Measurements from ENCODE around the gene MTA1. TPM values are rescaled to one million over a fixed set of nuclear protein-coding genes. Genes with fewer than 3 reads are reported as not detected.

Gene MTA1
- total and polyA plus RNA-seq, 10 of the 15 experiments (the other 5 are each of a cell fraction or from before 2014, with no cell fraction given): 0.14 to 162 (median 30.6) TPM

- CTCF ChIA-PET: interaction anchor here (1.0 kb wide), 2 partner anchors 9 to 110 kb away, joined by 4 read pairs; no protein-coding TSS in a partner anchor
- RAD21 ChIA-PET (ENCODE audit: unreplicated experiment): no interaction called here
- intact Hi-C loops (cut with micrococcal nuclease; ENCODE audit: unreplicated experiment): no loop called here
- SMC1A ChIA-PET (ENCODE audit: uncharacterized antibody, unreplicated experiment): no interaction called here
- 88% methylated on average over 14 of the region's 14 CpGs for WGBS (ENCODE audit: insufficient coverage, insufficient replicate concordance, low lambda C conversion rate, missing lambda C conversion rate)
- in situ Hi-C loops (cut with MboI): no loop called here
- no peak overlapping the region for H3K4me3 ChIP-seq
- POLR2A ChIA-PET: no interaction called here
- H3K79me2 ChIP-seq (ENCODE audit: control insufficient read depth, insufficient read depth, low read length): no peaks in the 10 kb centered on the region
- no peaks in the 10 kb centered on the region for H3K9me3 ChIP-seq (replicated peaks; ENCODE audit: control insufficient read depth, insufficient read depth, low read length)
- TF ChIP-seq ZNF592 (IDR thresholded peaks at IDR 0.05) (no peak), RAD21 (IDR thresholded peaks at IDR 0.05; ENCODE audit: insufficient read depth, low read depth, low read length) (no peak), SUPT20H (IDR thresholded peaks at IDR 0.05; ENCODE audit: borderline replicate concordance, control insufficient read depth, low read depth, low read length) (no peak), NR2F1 (conservative IDR thresholded peaks at IDR 0.05) (no peak), IKZF1 (conservative IDR thresholded peaks at IDR 0.05) (no peak), SIX5 (IDR thresholded peaks at IDR 0.05; ENCODE audit: low read depth, low read length, severe bottlenecking) (no peak), IRF3 (IDR thresholded peaks at IDR 0.05) (no peak), RCOR1 (conservative IDR thresholded peaks at IDR 0.05; ENCODE audit: low read depth, low read length) (no peak), MAX (IDR thresholded peaks at IDR 0.05; ENCODE audit: low read depth, low read length) (no peak), BRCA1 (IDR thresholded peaks at IDR 0.05; ENCODE audit: low read depth, low read length) (no peak), CUX1 (IDR thresholded peaks at IDR 0.05; ENCODE audit: insufficient replicate concordance, low read depth, low read length) (no peak)
- H3K4me2 ChIP-seq (ENCODE audit: control insufficient read depth, insufficient read depth): no peak overlapping the region
- BruUV-seq (replicated peaks): no TSS peak
- H3K36me3 ChIP-seq (ENCODE audit: control insufficient read depth in 2 of 2, insufficient read depth in 2 of 2, low read length in 1 of 2): no peaks in the 10 kb centered on the region
- DNase-seq (ENCODE audit: low read depth, low spot score) (no peak), FAIRE-seq (no peak), ATAC-seq (no peak)
- no peaks in the 10 kb centered on the region; the same call in none of the 2 replicates for H3K4me1 ChIP-seq (ENCODE audit: control insufficient read depth, insufficient read depth, low read length)
- no peak overlapping the region for H3K27ac ChIP-seq (ENCODE audit: control insufficient read depth, insufficient read depth)
- H3K27me3 ChIP-seq (replicated peaks in 1 of 2; ENCODE audit: control insufficient read depth in 2 of 2, insufficient read depth in 2 of 2, low read length in 1 of 2): no peaks in the 10 kb centered on the region
- no peak overlapping the region for H2AFZ ChIP-seq (ENCODE audit: control insufficient read depth, low read depth, low read length)
- no peak overlapping the region for H3K9ac ChIP-seq (ENCODE audit: control insufficient read depth, insufficient read depth, low read length)
- no peaks in the 10 kb centered on the region for H4K20me1 ChIP-seq (ENCODE audit: control insufficient read depth, insufficient read depth)
Measured at GRCh38 chr14:105379946-105380345, 39.7 kb upstream of the MTA1 start.
